Osteoblast (primary cell): ENCODE measurements around the gene GSDME. TPM values are rescaled to one million over a fixed set of nuclear protein-coding genes. Genes with fewer than 3 reads are reported as not detected.

Experiments used
- DNase-seq: peaks from one replicate; pipeline ENCODE4 v3.0.0; 2011; ENCODE audit warnings: low spot score, mixed read lengths; ENCODE audit not compliant: insufficient read length; ENCODE audit errors: missing footprints
- H2AFZ ChIP-seq: 2 replicates; pipeline ENCODE4 v1.6.0; 2011; ENCODE audit warnings: mild to moderate bottlenecking, low read length
- H3K27ac ChIP-seq: 2 replicates; pipeline ENCODE4 v1.5.1; 2011; ENCODE audit warnings: mild to moderate bottlenecking, low read depth, low read length, moderate library complexity
- H3K27me3 ChIP-seq: 2 replicates; pipeline ENCODE4 v1.6.0; 2012; ENCODE audit warnings: mild to moderate bottlenecking, control low read depth, inconsistent platforms, low read length, moderate library complexity; ENCODE audit not compliant: insufficient read depth
- H3K36me3 ChIP-seq: 2 replicates; pipeline ENCODE4 v1.5.1; 2011; ENCODE audit warnings: mild to moderate bottlenecking, low read length, control low read depth, moderate library complexity; ENCODE audit not compliant: insufficient read depth
- H3K4me1 ChIP-seq: 2 replicates; pipeline ENCODE4 v1.5.1; 2011; ENCODE audit warnings: mild to moderate bottlenecking, low read length, control low read depth, moderate library complexity; ENCODE audit not compliant: insufficient read depth
- H3K4me2 ChIP-seq: 2 replicates; pipeline ENCODE4 v1.6.0; 2011; ENCODE audit warnings: mild to moderate bottlenecking, low read length; ENCODE audit not compliant: insufficient read depth
- H3K4me3 ChIP-seq: fragments of 200-600 bp; sonication (generic); 3 replicates; pipeline ENCODE4 v1.5.1; 2012; ENCODE audit warnings: mild to moderate bottlenecking, low read length, inconsistent platforms; ENCODE audit not compliant: insufficient read depth
- H3K79me2 ChIP-seq: 2 replicates; pipeline ENCODE4 v1.6.0; 2012; ENCODE audit warnings: mild to moderate bottlenecking, low read length, control low read depth, inconsistent platforms; ENCODE audit not compliant: insufficient read depth
- H3K9me3 ChIP-seq: 2 replicates; pipeline ENCODE4 v1.5.1; 2011; ENCODE audit warnings: low read depth, low read length, control low read depth
- H4K20me1 ChIP-seq: 2 replicates; pipeline ENCODE4 v1.6.0; 2012; ENCODE audit warnings: mild to moderate bottlenecking, low read length, control low read depth; ENCODE audit not compliant: insufficient read depth
- total RNA-seq: library from RNA; depleted of rRNA; stranded (reverse); fragments of >200 nt; gene quantifications from 2 replicates; pipeline ENCODE4 v1.2.3, GENCODE V29; 2012
- TF ChIP-seq, protein P1 (sequence below): IDR thresholded peaks from 2 replicates; pipeline ENCODE4 v1.5.1; 2011; ENCODE audit warnings: mild to moderate bottlenecking, low read depth, low read length, moderate library complexity; ENCODE audit errors: extremely low read depth

The GSDME gene
- total RNA-seq, 1 donor = 42.3 TPM

- Histone ChIP-seq H3K79me2 (no peaks in the 10 kb centered on the region), H3K36me3 (peaks cover 3% of the 10 kb centered on the region), H3K4me1 (peaks cover 16% of the 10 kb centered on the region), H3K4me3 (no peak overlapping the region), H3K27ac (peak overlapping the region; percentile 11), H3K4me2 (no peak overlapping the region), H2AFZ (no peak overlapping the region), H3K27me3 (no peaks in the 10 kb centered on the region), H3K9me3 (no peaks in the 10 kb centered on the region), H4K20me1 (no peaks in the 10 kb centered on the region)
- DNase-seq = no peak
- TF ChIP-seq, protein P1, sequence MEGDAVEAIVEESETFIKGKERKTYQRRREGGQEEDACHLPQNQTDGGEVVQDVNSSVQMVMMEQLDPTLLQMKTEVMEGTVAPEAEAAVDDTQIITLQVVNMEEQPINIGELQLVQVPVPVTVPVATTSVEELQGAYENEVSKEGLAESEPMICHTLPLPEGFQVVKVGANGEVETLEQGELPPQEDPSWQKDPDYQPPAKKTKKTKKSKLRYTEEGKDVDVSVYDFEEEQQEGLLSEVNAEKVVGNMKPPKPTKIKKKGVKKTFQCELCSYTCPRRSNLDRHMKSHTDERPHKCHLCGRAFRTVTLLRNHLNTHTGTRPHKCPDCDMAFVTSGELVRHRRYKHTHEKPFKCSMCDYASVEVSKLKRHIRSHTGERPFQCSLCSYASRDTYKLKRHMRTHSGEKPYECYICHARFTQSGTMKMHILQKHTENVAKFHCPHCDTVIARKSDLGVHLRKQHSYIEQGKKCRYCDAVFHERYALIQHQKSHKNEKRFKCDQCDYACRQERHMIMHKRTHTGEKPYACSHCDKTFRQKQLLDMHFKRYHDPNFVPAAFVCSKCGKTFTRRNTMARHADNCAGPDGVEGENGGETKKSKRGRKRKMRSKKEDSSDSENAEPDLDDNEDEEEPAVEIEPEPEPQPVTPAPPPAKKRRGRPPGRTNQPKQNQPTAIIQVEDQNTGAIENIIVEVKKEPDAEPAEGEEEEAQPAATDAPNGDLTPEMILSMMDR = no peak
These were observed 88.2 kb downstream of the GSDME start for GRCh38 chr7:24668927-24669635.

GRCh38 chr7:24665564-24666294, 91.5 kb downstream of the GSDME start:
- peaks cover 3% of the 10 kb centered on the region for H3K36me3 ChIP-seq
- H3K4me2 ChIP-seq = no peak overlapping the region
- H3K4me1 ChIP-seq = peaks cover 17% of the 10 kb centered on the region
- H4K20me1 ChIP-seq = no peaks in the 10 kb centered on the region
- peak overlapping the region; percentile 37 for H2AFZ ChIP-seq
- TF ChIP-seq, protein P1 = peak; percentile 72
- no peaks in the 10 kb centered on the region for H3K9me3 ChIP-seq
- no peak overlapping the region for H3K4me3 ChIP-seq
- H3K27me3 ChIP-seq = no peaks in the 10 kb centered on the region
- DNase-seq = no peak
- H3K27ac ChIP-seq = no peak overlapping the region
- no peaks in the 10 kb centered on the region for H3K79me2 ChIP-seq

GRCh38 chr7:24660546-24660945, 96.7 kb downstream of the GSDME start:
- no peaks in the 10 kb centered on the region for H3K9me3 ChIP-seq
- H3K27me3 ChIP-seq = no peaks in the 10 kb centered on the region
- no peak overlapping the region for H3K4me2 ChIP-seq
- no peaks in the 10 kb centered on the region for H3K36me3 ChIP-seq
- H4K20me1 ChIP-seq = no peaks in the 10 kb centered on the region
- peaks cover 7% of the 10 kb centered on the region for H3K4me1 ChIP-seq
- no peak overlapping the region for H3K27ac ChIP-seq
- no peak overlapping the region for H2AFZ ChIP-seq
- H3K4me3 ChIP-seq = no peak overlapping the region
- no peaks in the 10 kb centered on the region for H3K79me2 ChIP-seq
- TF ChIP-seq, protein P1 = no peak
- DNase-seq = no peak

GRCh38 chr7:24659505-24659904, 97.8 kb downstream of the GSDME start:
- Histone ChIP-seq H2AFZ (no peak overlapping the region), H3K4me3 (no peak overlapping the region), H3K4me1 (peaks cover 5% of the 10 kb centered on the region), H3K4me2 (no peak overlapping the region), H3K36me3 (no peaks in the 10 kb centered on the region), H3K79me2 (no peaks in the 10 kb centered on the region), H3K27me3 (no peaks in the 10 kb centered on the region), H3K9me3 (no peaks in the 10 kb centered on the region), H4K20me1 (no peaks in the 10 kb centered on the region), H3K27ac (no peak overlapping the region)
- TF ChIP-seq, protein P1 = no peak
- DNase-seq = no peak
